Left ventricle myocardium superior (tissue), 1 donor: ENCODE results near the gene ZBTB7C. TPM values are rescaled to one million over a fixed set of nuclear protein-coding genes. Genes with fewer than 3 reads are reported as not detected.

Experiments
- ATAC-seq: fragments of 200-7000 bp; cut with Tn5 transposase; one replicate; pipeline ENCODE4 v1.9.1; 2020; ENCODE audit warnings: mild to moderate bottlenecking, moderate library complexity
- DNase-seq: peaks from one replicate; pipeline ENCODE4 v3.0.0-alpha.2; 2020
- intact Hi-C: fragments of 100-400 bp; cut with micrococcal nuclease; formaldehyde crosslinking; loops from one replicate; pipeline ENCODE4 v1.11.0; 2022
- total RNA-seq: library from RNA; stranded (reverse); fragmentation: NEBNext Ultra II Directional; extraction: Animal tissue kit (Norgen Biotek cat#: 25700); gene quantifications from one replicate; pipeline ENCODE4 v1.2.1, GENCODE V29; 2021
- donor health status: DM: no; HTN: yes; CAD: no; lungs with severe emphysema.

ZBTB7C gene
- total RNA-seq, 1 donor from 2014 or later = 2.1 TPM

- DNase-seq (peak; percentile 41), ATAC-seq (no peak)
- intact Hi-C loops = no loop called here
These were observed 15.4 kb downstream of the ZBTB7C start for GRCh38 chr18:48393776-48394175.

GRCh38 chr18:48393170-48393569, 16.0 kb downstream of the ZBTB7C start:
- no peak for DNase-seq
- no peak for ATAC-seq
- intact Hi-C loops = no loop called here

- DNase-seq (no peak), ATAC-seq (peak; percentile 31)
- intact Hi-C loops = no loop called here
These were observed 16.9 kb downstream of the ZBTB7C start for GRCh38 chr18:48392268-48392667.

- ATAC-seq (peak; percentile 86), DNase-seq (peak; percentile 56)
- intact Hi-C loops = no loop called here
These were observed 17.3 kb downstream of the ZBTB7C start for GRCh38 chr18:48391868-48392267.

- intact Hi-C loops = no loop called here
- ATAC-seq (no peak), DNase-seq (no peak)
These were observed 18.5 kb downstream of the ZBTB7C start for GRCh38 chr18:48390641-48391040.

- ATAC-seq (no peak), DNase-seq (no peak)
- intact Hi-C loops = no loop called here
These were observed 20.7 kb downstream of the ZBTB7C start for GRCh38 chr18:48388478-48388877.

GRCh38 chr18:48387300-48387699, 21.9 kb downstream of the ZBTB7C start:
- DNase-seq (no peak), ATAC-seq (no peak)
- intact Hi-C loops = no loop called here

GRCh38 chr18:48385596-48385995, 23.6 kb downstream of the ZBTB7C start:
- DNase-seq (no peak), ATAC-seq (no peak)
- intact Hi-C loops = no loop called here

GRCh38 chr18:48376934-48377333, 32.2 kb downstream of the ZBTB7C start:
- ATAC-seq (no peak), DNase-seq (no peak)
- intact Hi-C loops = no loop called here

- ATAC-seq = no peak
- intact Hi-C loops = no loop called here
- no peak for DNase-seq
These were observed 32.8 kb downstream of the ZBTB7C start for GRCh38 chr18:48376406-48376805.

- no peak for DNase-seq
- intact Hi-C loops = no loop called here
These were observed 33.9 kb downstream of the ZBTB7C start for GRCh38 chr18:48375150-48375800.

GRCh38 chr18:48374423-48375149, 34.6 kb downstream of the ZBTB7C start:
- ATAC-seq (peak; percentile 48), DNase-seq (no peak)
- intact Hi-C loops = no loop called here

More at GRCh38 chr18:48375150-48375800, 33.9 kb downstream of the ZBTB7C start:
- ATAC-seq = peak; percentile 59

GRCh38 chr18:48371854-48372602, 37.2 kb downstream of the ZBTB7C start:
- intact Hi-C loops = no loop called here
- ATAC-seq (no peak), DNase-seq (no peak)

GRCh38 chr18:48367557-48367956, 41.6 kb downstream of the ZBTB7C start:
- ATAC-seq = no peak
- intact Hi-C loops = no loop called here
- no peak for DNase-seq

GRCh38 chr18:48365965-48366364, 43.2 kb downstream of the ZBTB7C start:
- intact Hi-C loops = no loop called here
- ATAC-seq (no peak), DNase-seq (no peak)

GRCh38 chr18:48364146-48364545, 45.0 kb downstream of the ZBTB7C start:
- DNase-seq = no peak
- intact Hi-C loops = no loop called here
- no peak for ATAC-seq

- DNase-seq (no peak), ATAC-seq (no peak)
- intact Hi-C loops = no loop called here
These were observed 46.0 kb downstream of the ZBTB7C start for GRCh38 chr18:48363175-48363574.

- intact Hi-C loops = no loop called here
- ATAC-seq = no peak
- no peak for DNase-seq
These were observed 47.4 kb downstream of the ZBTB7C start for GRCh38 chr18:48361801-48362200.

- intact Hi-C loops = no loop called here
- ATAC-seq (no peak), DNase-seq (no peak)
These were observed 48.7 kb downstream of the ZBTB7C start for GRCh38 chr18:48360376-48361021.

- ATAC-seq (no peak), DNase-seq (no peak)
- intact Hi-C loops = no loop called here
These were observed 49.6 kb downstream of the ZBTB7C start for GRCh38 chr18:48359626-48360025.
